Measurements from ENCODE around the gene SLC30A4.

DNA sequence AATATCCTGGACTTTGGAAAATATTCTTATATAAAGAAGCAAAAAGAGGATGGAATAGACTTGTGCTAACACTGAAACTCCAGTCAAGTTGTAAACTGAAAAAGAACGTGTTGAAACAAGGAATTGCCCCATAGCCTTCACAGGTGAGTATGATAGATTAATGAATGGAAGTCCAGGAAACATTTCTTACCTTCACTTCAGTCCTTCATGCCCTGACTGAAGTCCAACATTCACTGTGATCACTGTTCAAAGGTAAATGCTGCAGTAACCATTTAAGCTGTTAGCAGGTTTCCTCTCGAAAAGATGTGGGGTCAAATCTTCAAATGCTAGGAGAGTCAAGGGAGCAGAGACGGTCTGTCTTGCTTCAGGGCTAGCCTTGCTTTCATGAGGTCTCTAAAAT is 46.1 kb downstream of the SLC30A4 start:
- TF ChIP-seq CTCF (conservative IDR thresholded peaks at IDR 0.05; ENCODE audit: low read depth in 2 of 2) (no peak), EZH2 (IDR thresholded peaks at IDR 0.05; ENCODE audit: low read depth, unreplicated experiment) (no peak), EZH2phosphoT487 (IDR thresholded peaks at IDR 0.05; ENCODE audit: unreplicated experiment) (no peak), CREB1 (CRISPR knock-in tag; IDR thresholded peaks at IDR 0.05; ENCODE audit: low read depth) (no peak), POLR2AphosphoS5 (IDR thresholded peaks at IDR 0.05; ENCODE audit: low read depth) (no peak), JUNB (IDR thresholded peaks at IDR 0.05; ENCODE audit: unreplicated experiment) (no peak), REST (IDR thresholded peaks at IDR 0.05; ENCODE audit: unreplicated experiment) (no peak)
- TF ChIP-seq, protein P1, sequence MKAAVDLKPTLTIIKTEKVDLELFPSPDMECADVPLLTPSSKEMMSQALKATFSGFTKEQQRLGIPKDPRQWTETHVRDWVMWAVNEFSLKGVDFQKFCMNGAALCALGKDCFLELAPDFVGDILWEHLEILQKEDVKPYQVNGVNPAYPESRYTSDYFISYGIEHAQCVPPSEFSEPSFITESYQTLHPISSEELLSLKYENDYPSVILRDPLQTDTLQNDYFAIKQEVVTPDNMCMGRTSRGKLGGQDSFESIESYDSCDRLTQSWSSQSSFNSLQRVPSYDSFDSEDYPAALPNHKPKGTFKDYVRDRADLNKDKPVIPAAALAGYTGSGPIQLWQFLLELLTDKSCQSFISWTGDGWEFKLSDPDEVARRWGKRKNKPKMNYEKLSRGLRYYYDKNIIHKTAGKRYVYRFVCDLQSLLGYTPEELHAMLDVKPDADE (IDR thresholded peaks at IDR 0.05): no peak

Measured in GM23338 (cell line).